ENCODE measurements around the gene EMX1.
"Not testable (repeated sequence)": the region's sequence is repeated elsewhere in the genome, so short reads cannot be mapped to it uniquely, and the experiment has no call there.

EMX1 gene

DNA sequence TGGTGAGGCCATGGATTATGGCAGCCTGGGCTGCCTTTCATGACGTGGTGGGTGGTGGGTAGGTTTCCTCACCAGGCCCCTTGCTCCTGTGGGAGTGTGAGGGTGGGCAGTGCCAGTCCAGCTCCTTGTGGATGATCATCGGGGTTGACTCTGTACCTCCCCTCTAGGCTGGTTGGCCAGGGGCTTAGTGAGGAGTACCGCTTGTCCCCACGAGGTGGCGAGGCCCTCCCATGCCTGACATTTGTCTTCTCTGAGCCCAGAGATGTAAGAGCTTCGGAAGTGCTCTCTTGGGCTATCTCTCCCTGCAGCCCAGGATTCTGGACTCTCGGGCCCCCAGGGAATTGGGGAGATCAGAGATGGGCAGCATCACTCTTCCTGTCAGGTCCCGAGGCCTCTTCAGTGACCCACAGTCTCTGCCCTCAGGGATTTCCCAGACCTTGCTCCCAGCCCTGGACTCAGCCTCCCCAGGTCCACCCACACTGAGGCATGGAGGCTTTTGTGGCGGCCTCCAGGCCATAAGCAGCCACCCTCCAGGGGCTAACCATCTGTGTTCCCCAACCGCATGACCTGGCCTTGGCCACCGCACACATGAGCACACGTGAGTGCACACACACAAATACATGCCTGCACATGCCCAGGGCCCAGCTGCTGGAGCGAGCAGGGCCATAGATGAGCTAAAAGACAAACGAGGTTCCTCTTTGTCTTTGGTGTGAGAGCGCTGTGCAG lies 23.6 kb upstream of the EMX1 start:
- ATAC-seq (replicated peaks) (peak; percentile 60), DNase-seq (peak in 1 of 3 experiments; percentile 33)
- Mint-ChIP-seq H3K27me3 (peaks cover 53 to 92% of the 10 kb centered on the region in 2 donors), H3K36me3 (ENCODE audit: insufficient read depth) (no peaks in the 10 kb centered on the region), H3K4me3 (no peak overlapping the region), H3K27ac (no peak overlapping the region), H3K4me1 (ENCODE audit: low read depth in 2 of 2) (peaks cover 0 to 3% of the 10 kb centered on the region in 2 donors), H3K9me3 (no peaks in the 10 kb centered on the region)

DNA sequence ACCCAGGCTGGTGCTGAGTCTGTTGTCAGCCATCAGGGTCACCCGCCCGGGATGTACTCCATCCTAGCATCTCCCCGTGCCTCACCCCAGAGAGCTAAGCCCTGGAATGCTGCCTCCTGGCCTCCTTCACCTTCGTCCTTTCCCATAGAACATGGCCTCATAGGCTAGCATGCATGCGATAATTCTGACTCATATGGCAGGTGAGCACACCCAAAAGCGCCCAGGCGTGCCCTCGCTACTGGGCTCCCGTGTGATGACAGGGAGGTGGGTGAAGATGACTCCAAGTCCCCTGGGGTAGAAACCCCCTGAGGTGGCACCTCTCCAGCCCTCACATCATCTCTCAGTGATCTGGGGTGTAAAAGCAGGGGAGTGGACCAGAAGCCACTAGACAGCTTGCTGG lies 22.8 kb upstream of the EMX1 start:
- DNase-seq (no peak), ATAC-seq (replicated peaks) (no peak)
- no peak overlapping the region for H3K4me3 Mint-ChIP-seq
- H3K4me1 Mint-ChIP-seq (ENCODE audit: low read depth in 2 of 2): peaks cover 0 to 3% of the 10 kb centered on the region in 2 donors
- no peak overlapping the region for H3K27ac Mint-ChIP-seq
- H3K36me3 Mint-ChIP-seq (ENCODE audit: insufficient read depth): no peaks in the 10 kb centered on the region
- no peaks in the 10 kb centered on the region for H3K9me3 Mint-ChIP-seq
- peaks cover 54 to 92% of the 10 kb centered on the region in 2 donors for H3K27me3 Mint-ChIP-seq

DNA sequence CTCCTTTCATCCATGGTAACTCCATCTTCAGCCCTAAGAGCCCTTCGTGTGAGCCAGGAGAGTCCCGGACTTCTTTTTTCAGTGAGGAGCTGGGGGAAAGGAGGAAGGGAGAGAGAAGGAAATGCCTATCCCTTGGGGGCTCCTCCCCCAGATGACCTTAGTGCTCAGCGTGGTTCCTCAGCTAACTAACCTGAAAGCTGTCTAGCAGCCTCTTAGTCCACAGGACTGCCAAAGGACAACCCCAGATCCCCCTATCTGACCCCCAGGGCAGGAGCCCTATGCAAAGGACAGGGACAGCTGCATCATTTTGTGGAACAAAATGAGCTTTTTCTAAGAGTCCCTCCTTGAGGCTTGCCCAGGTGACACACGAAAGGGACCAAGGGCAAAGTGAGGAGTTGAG lies 22.2 kb upstream of the EMX1 start:
- no peak overlapping the region for H3K4me3 Mint-ChIP-seq
- no peak for ATAC-seq (replicated peaks)
- no peak for DNase-seq
- no peak overlapping the region for H3K27ac Mint-ChIP-seq
- peaks cover 0 to 3% of the 10 kb centered on the region in 2 donors for H3K4me1 Mint-ChIP-seq (ENCODE audit: low read depth in 2 of 2)
- peaks cover 51 to 92% of the 10 kb centered on the region in 2 donors for H3K27me3 Mint-ChIP-seq
- no peaks in the 10 kb centered on the region for H3K36me3 Mint-ChIP-seq (ENCODE audit: insufficient read depth)
- H3K9me3 Mint-ChIP-seq: no peaks in the 10 kb centered on the region

DNA sequence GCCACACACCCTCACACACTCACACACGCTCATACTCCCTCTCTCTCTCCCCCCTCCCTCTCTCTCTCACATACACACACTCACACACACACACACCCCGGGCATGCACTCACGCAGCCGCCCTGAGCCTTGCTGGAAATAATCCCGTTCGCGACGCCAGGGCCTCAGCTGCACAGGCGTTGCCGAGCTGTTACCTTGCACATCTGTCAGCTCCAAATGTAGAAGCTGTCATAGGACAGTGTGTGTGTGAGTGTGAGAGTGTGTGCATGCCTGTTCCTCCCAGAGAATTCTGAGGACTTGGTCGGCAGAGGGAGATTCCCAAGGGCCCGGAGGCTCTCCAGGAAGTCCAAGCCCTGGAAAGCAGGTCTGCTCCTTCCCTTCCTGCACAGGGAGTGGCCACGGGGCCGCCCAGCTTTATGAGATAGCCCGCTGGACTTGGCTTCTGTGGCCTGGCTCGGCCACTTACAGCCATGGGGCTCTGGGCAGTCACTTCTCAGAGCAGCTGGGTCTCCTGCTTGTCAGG lies 21.5 kb upstream of the EMX1 start:
- Mint-ChIP-seq H3K4me1 (ENCODE audit: low read depth in 2 of 2) (peaks cover 0 to 3% of the 10 kb centered on the region in 2 donors), H3K9me3 (no peaks in the 10 kb centered on the region), H3K4me3 (no peak overlapping the region), H3K27ac (no peak overlapping the region), H3K36me3 (ENCODE audit: insufficient read depth) (no peaks in the 10 kb centered on the region), H3K27me3 (peaks cover 53 to 92% of the 10 kb centered on the region in 2 donors)
- ATAC-seq (replicated peaks) (no peak), DNase-seq (no peak)

DNA sequence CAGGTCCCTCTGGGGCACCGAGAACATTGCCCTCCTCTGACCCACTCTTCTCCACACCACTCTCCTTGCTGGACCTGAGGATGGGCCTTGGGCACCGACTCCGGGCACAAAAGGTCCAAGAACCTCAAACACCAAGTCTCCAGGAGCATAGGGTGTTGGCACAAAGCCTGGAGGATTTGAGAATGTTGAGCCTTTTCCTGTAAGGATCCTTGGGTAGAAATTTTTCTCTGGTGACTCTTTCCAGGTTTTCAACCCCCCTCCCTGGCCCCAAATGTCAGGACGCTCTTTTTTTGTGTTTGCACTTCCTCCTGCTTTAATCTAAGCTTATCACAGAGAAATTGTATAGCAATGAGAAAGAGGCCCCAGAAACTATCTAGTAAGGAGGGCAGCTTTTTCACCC lies 20.9 kb upstream of the EMX1 start:
- Mint-ChIP-seq H3K36me3 (ENCODE audit: insufficient read depth) (no peaks in the 10 kb centered on the region), H3K4me1 (ENCODE audit: low read depth in 2 of 2) (peaks cover 0 to 3% of the 10 kb centered on the region in 2 donors), H3K9me3 (no peaks in the 10 kb centered on the region), H3K27me3 (peaks cover 55 to 92% of the 10 kb centered on the region in 2 donors), H3K27ac (no peak overlapping the region), H3K4me3 (no peak overlapping the region)
- no peak for DNase-seq
- no peak for ATAC-seq (replicated peaks)

DNA sequence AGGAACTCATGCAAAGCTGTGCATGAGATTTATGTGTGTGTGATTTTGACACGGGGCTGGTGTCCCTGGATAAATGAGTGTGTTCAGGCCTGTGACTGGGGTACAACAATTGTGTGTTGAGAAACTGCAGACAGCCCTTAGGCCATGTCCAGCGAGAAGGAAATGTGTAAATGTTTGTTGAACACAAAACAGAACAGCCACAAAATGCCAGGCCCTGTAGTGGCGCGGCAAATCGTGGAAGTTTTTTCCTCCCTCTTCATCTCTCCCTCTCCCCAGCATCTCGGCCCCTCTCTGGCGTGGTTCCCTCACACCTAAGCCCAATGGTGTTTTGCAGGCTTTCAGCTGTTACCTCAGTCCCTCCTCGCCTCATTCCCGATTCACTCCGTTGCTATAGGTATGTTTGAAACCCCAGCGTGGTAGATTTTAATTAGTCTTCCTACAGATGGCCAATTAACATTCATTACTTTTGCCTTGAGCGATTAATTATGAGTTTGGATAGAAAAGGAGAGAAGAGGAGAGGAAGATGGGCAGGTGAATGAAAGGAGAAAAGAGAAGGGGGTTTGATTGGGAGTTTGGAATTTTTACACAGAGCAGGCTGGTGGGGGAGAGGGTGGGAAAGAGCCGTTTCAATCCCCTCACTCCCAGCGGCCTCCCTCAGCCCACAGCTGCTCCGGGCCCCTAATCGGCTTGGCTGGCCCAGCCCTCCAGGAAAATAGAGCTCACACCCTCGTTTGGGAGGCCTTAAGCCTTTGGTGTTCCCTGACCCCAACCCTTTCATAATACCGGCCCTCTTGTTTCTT lies 19.3 kb upstream of the EMX1 start:
- Mint-ChIP-seq H3K27ac (no peak overlapping the region), H3K4me3 (no peak overlapping the region)
- DNase-seq: no peak

DNA sequence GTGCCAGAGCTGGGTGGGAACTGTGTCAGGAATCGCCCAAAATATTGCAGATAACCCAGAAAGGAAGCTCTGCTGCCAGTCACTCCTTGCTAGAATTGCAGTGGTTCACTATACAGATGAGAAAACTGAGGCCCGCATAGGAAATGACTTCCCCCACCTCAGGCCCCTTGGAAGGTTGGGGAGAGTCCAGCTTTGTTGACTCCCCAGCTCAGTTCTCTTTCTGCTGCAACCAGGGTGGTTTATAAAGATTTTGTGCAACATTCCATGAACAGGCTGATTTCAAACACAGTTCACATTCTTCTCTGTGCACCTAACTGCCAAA lies 18.8 kb upstream of the EMX1 start:
- H3K9me3 Mint-ChIP-seq: no peaks in the 10 kb centered on the region

More for the DNA sequence above, 19.3 kb upstream of the EMX1 start:
- Mint-ChIP-seq H3K36me3 (ENCODE audit: insufficient read depth) (no peaks in the 10 kb centered on the region), H3K9me3 (no peaks in the 10 kb centered on the region), H3K27me3 (peaks cover 52 to 91% of the 10 kb centered on the region in 2 donors), H3K4me1 (ENCODE audit: low read depth in 2 of 2) (peaks cover 0 to 3% of the 10 kb centered on the region in 2 donors)
- no peak for ATAC-seq (replicated peaks)

DNA sequence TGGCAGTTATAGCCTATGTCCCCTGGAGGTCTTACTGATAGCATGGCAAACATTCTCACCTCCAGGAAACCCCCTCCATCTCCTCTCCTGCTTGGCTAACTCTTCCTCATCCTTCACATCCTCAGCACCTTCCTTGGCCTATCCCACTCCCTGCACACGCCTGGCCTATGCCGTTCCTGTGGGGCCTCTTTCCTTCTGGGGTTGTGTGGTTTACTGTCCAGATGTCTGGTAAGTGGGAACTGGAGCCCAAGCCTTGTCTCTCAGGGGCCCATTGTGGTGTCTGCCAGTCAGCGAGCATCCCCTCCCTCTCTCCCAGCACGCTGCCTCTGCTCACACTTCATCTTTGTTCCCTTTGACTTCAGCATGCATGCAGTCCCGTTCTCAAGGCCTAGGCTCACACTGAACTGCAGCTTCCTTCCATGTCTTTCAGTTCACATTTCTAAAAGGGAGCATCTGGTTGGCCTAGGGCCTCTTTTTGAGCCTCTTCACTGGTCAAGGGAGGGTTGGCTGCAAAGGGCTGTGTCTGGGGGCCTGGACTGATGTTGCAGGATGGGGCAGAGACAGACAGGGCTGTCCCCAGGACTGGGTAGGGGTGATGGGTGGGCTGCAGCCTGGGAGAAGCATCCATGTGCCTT lies 17.0 kb upstream of the EMX1 start:
- no peaks in the 10 kb centered on the region for H3K36me3 Mint-ChIP-seq (ENCODE audit: insufficient read depth)
- DNase-seq (no peak), ATAC-seq (replicated peaks) (no peak)
- H3K9me3 Mint-ChIP-seq: no peaks in the 10 kb centered on the region
- no peak overlapping the region for H3K4me3 Mint-ChIP-seq
- H3K4me1 Mint-ChIP-seq (ENCODE audit: low read depth in 2 of 2): peaks cover 0 to 3% of the 10 kb centered on the region in 2 donors
- H3K27me3 Mint-ChIP-seq: peaks cover 47 to 83% of the 10 kb centered on the region in 2 donors
- H3K27ac Mint-ChIP-seq: no peak overlapping the region

More for the DNA sequence above, 18.8 kb upstream of the EMX1 start:
- H3K27me3 Mint-ChIP-seq: peaks cover 56 to 95% of the 10 kb centered on the region in 2 donors
- no peak overlapping the region for H3K4me3 Mint-ChIP-seq
- H3K4me1 Mint-ChIP-seq (ENCODE audit: low read depth in 2 of 2): peaks cover 0 to 3% of the 10 kb centered on the region in 2 donors
- H3K36me3 Mint-ChIP-seq (ENCODE audit: insufficient read depth): no peaks in the 10 kb centered on the region
- no peak for DNase-seq
- H3K27ac Mint-ChIP-seq: no peak overlapping the region
- ATAC-seq (replicated peaks): no peak

DNA sequence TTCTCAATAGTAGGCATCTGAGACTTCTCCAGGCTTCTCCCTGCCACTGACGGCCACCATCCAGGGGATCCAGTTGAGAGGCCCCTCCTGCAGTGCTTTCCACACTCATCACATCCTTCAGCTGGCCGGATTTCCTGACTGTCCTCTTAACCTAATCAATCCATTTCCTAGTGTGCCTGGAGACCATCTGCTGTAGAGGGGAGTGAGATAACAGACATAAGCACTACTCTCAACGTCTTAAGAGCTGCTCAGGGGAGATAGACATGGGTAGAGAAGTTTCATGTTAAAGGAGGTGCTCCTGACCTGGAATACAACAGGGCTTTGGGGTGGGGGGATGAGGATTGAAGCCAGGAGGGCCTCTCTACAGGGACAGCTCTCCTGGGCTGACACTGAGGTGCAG lies 15.9 kb upstream of the EMX1 start:
- no peaks in the 10 kb centered on the region for H3K9me3 Mint-ChIP-seq
- no peaks in the 10 kb centered on the region for H3K36me3 Mint-ChIP-seq (ENCODE audit: insufficient read depth)
- DNase-seq (no peak), ATAC-seq (replicated peaks) (no peak)
- H3K27me3 Mint-ChIP-seq: peaks cover 51 to 83% of the 10 kb centered on the region in 2 donors
- H3K4me1 Mint-ChIP-seq (ENCODE audit: low read depth in 2 of 2): no peaks in the 10 kb centered on the region
- no peak overlapping the region for H3K4me3 Mint-ChIP-seq
- no peak overlapping the region for H3K27ac Mint-ChIP-seq

DNA sequence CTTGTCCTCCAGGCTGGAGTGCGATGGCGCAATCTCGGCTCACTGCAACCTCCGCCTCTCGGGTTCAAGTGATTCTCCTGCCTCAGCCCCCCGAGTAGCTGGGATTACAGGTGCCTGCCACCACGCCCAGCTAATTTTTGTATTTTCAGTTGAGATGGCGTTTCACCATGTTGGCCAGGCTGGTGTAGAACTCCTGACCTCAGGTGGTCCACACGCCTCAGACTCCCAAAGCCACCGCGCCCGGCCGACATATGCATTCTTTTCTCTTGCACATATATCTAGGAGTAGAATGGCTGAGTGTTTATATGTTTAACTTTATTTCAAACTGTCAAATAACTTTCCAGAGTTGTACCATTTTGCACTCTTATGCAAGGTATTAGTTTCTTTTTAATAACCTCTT lies 9.9 kb upstream of the EMX1 start:
- peaks cover 52 to 66% of the 10 kb centered on the region in 2 donors for H3K27me3 Mint-ChIP-seq
- not testable (repeated sequence) for H3K27ac Mint-ChIP-seq; H3K4me1 Mint-ChIP-seq (ENCODE audit: low read depth in 2 of 2); ATAC-seq (replicated peaks); DNase-seq; H3K9me3 Mint-ChIP-seq; H3K36me3 Mint-ChIP-seq (ENCODE audit: insufficient read depth); H3K4me3 Mint-ChIP-seq

DNA sequence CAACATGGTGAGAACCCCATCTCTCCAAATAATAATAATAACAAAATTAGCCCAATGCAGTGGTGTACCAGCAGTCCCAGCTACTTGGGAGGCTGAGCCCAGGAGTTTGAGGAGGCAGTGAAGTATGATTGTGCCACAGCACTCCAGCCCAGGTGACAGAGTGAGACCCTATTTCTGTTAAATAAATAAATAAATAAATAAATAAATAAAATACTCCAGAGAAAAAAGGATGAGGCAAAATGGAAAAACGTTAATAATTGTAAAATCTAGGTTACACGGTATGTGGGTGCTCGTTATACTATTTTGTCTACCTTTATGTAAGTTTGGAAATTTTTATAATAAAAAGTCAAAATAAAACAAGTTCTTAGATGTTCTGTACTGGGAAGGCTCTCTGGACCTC lies 8.6 kb upstream of the EMX1 start:
- no peak for DNase-seq
- no peak for ATAC-seq (replicated peaks)
- Mint-ChIP-seq H3K27me3 (peaks cover 54 to 67% of the 10 kb centered on the region in 2 donors), H3K4me3 (no peak overlapping the region), H3K27ac (no peak overlapping the region), H3K36me3 (ENCODE audit: insufficient read depth) (no peaks in the 10 kb centered on the region), H3K9me3 (no peaks in the 10 kb centered on the region), H3K4me1 (ENCODE audit: low read depth in 2 of 2) (no peaks in the 10 kb centered on the region)

DNA sequence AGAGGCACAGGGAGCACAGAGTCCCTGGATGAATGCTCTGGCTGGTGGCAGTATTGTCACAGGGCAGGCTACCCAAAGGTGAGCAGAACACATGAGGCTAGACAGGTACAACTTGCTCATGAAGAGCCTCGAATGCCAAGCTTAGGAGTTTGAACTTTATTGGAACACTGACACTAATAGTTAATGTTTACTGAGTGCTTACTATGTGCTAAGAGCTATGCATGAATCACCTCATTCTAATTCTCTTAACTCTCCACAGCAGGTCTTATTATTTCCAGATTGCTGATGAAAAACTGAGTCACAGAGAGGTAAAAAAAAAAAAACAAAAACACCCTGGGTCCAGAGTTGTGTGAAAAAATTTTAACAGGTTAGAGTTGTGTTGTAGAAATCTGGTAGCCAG lies 6.1 kb upstream of the EMX1 start:
- H3K27ac Mint-ChIP-seq: no peak overlapping the region
- peaks cover 2% of the 10 kb centered on the region for H3K36me3 Mint-ChIP-seq (ENCODE audit: insufficient read depth)
- ATAC-seq (replicated peaks) (no peak), DNase-seq (no peak)
- no peak overlapping the region for H3K4me3 Mint-ChIP-seq
- peaks cover 7 to 10% of the 10 kb centered on the region in 2 donors for H3K4me1 Mint-ChIP-seq (ENCODE audit: low read depth in 2 of 2)
- H3K9me3 Mint-ChIP-seq: no peaks in the 10 kb centered on the region
- H3K27me3 Mint-ChIP-seq: peaks cover 66 to 78% of the 10 kb centered on the region in 2 donors

DNA sequence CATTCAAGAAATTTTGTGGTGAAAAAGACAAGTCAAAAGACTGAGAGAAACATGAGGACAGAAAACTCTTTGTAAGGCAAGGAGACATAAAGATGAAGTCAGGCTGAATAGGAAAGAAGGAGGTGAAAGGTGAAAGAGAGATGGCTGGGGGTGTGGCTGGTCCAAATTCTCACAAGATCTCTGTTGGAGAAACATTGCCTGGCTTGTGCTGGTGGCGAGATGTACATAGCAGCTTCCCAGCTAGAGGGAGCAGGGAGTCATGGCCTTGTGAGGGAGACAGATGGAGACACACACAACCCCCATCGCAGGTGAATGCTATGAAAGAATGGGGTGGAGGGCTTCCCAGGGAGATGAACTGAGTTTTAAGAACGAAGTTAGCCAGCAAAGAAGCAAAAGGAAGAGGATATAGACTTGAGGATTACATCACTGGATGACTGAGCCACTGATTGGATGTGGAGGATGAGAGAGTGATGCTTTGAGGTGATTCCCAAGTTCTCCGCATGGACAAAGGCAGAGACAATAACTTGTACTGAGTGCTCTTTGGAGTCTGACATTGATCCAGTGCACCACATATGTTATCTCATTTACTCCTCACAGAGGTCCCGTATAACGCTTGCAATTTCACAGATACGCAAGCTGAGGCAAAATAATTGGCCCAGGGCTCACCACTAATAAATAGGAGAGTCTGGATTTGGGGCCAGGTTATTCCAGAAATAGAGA lies 3.7 kb upstream of the EMX1 start:
- Mint-ChIP-seq H3K4me1 (ENCODE audit: low read depth in 2 of 2) (peaks cover 11 to 19% of the 10 kb centered on the region in 2 donors), H3K9me3 (no peaks in the 10 kb centered on the region), H3K27me3 (peaks cover 66 to 81% of the 10 kb centered on the region in 2 donors), H3K27ac (no peak overlapping the region), H3K4me3 (peak overlapping the region; percentile 19 to 28), H3K36me3 (ENCODE audit: insufficient read depth) (peaks cover 6% of the 10 kb centered on the region)
- no peak for DNase-seq
- ATAC-seq (replicated peaks): no peak

Measured in effector memory CD8-positive, alpha-beta T cell (primary cell).